ENCODE measurements around the gene COPS3. TPM values are rescaled to one million over a fixed set of nuclear protein-coding genes. Genes with fewer than 3 reads are reported as not detected.

Gene COPS3
- total RNA-seq, 4 donors from 2014 or later, result 28.9 to 78.2 (median 60.0) TPM

DNA sequence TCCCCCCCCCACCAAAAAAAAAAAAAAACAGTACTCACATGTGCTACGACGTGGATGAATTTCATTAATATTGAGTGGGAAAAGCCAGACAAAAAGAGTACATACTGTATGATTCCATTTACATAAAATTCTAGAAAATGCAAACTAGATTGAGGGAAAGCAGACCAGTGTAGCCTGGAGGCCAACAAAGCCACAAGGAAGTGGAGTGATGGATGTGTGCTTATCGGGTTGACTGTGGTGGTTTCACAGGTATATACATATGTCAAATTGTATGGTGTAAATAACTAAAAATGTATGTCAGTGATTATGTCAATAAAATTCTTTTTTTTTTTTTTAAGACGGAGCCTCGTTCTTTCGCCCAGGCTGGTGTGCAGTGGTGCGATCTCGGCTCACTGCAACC is 73.0 kb downstream of the COPS3 start:
- Histone ChIP-seq H3K4me3 (no peak overlapping the region), H3K9me3 (no peaks in the 10 kb centered on the region), H3K4me1 (peaks cover 22 to 41% (median 33%) of the 10 kb centered on the region in 4 donors), H3K27me3 (no peaks in the 10 kb centered on the region), H3K36me3 (peaks cover 0 to 11% (median 2%) of the 10 kb centered on the region in 4 donors), H3K27ac (peak overlapping the region in 2 of 4 donors; percentile 88 to 94)
- WGBS, 2 donors (ENCODE audit: low coverage in 1 of 2), result 79 to 85% methylated on average over 3 to 8 of the region's 8 CpGs
- TF ChIP-seq POLR2AphosphoS5 (IDR thresholded peaks at IDR 0.05), result no peak
- TF ChIP-seq, protein P1, sequence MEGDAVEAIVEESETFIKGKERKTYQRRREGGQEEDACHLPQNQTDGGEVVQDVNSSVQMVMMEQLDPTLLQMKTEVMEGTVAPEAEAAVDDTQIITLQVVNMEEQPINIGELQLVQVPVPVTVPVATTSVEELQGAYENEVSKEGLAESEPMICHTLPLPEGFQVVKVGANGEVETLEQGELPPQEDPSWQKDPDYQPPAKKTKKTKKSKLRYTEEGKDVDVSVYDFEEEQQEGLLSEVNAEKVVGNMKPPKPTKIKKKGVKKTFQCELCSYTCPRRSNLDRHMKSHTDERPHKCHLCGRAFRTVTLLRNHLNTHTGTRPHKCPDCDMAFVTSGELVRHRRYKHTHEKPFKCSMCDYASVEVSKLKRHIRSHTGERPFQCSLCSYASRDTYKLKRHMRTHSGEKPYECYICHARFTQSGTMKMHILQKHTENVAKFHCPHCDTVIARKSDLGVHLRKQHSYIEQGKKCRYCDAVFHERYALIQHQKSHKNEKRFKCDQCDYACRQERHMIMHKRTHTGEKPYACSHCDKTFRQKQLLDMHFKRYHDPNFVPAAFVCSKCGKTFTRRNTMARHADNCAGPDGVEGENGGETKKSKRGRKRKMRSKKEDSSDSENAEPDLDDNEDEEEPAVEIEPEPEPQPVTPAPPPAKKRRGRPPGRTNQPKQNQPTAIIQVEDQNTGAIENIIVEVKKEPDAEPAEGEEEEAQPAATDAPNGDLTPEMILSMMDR (IDR thresholded peaks at IDR 0.05), result no peak
- no peak for TF ChIP-seq POLR2A (IDR thresholded peaks at IDR 0.05)
- TF ChIP-seq EP300 (IDR thresholded peaks at IDR 0.05; ENCODE audit: low read depth), result no peak
- in situ Hi-C loops (cut with MboI; ENCODE audit: low pct_ligation_motif_present in 1 of 4, low pct_unique_long_range_greater_than_20kb in 1 of 4, low sequenced_read_pairs in 3 of 4), result no loop called here
- intact Hi-C loops (cut with DNase I; ENCODE audit: low total_unique reads), result no loop called here
- no peak for DNase-seq

DNA sequence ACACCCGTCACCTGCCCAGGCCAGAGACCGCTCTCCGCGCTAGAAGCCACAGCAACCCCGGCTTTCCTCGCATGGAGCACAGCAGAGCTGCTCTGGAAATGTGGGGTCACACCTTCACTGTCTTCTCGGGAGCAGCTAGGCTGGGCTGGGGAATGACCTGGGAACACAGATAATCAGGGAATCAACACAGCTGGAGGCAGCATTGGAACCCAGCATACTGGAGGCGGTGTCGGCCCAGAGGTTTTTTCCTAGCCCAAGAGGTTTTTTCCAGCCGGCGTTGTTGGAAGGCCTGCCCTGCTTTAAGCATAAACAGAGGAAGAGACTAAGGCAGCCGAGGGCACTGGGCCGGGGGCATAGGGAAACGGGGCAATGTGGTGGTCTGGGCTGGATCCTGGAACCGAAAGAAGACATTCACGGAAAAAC is 74.1 kb downstream of the COPS3 start:
- in situ Hi-C loops (cut with MboI; ENCODE audit: low pct_ligation_motif_present in 1 of 4, low pct_unique_long_range_greater_than_20kb in 1 of 4, low sequenced_read_pairs in 3 of 4), result no loop called here
- Histone ChIP-seq H3K9me3 (no peaks in the 10 kb centered on the region), H3K27ac (peak overlapping the region; percentile 78 to 94 (median 86)), H3K4me3 (no peak overlapping the region), H3K4me1 (peaks cover 22 to 42% (median 35%) of the 10 kb centered on the region in 4 donors), H3K36me3 (peaks cover 0 to 3% (median 0%) of the 10 kb centered on the region in 4 donors), H3K27me3 (no peaks in the 10 kb centered on the region)
- TF ChIP-seq EP300 (IDR thresholded peaks at IDR 0.05; ENCODE audit: low read depth) (no peak), POLR2A (IDR thresholded peaks at IDR 0.05) (no peak), POLR2AphosphoS5 (IDR thresholded peaks at IDR 0.05) (no peak)
- TF ChIP-seq, protein P1 (IDR thresholded peaks at IDR 0.05), result no peak
- DNase-seq, result no peak
- 31 to 50% methylated on average over 4 to 16 of the region's 16 CpGs for WGBS, 2 donors (ENCODE audit: low coverage in 1 of 2)
- intact Hi-C loops (cut with DNase I; ENCODE audit: low total_unique reads), result no loop called here

- peak within 1 kb of the TSS; percentile 78 to 94 (median 86) for H3K27ac ChIP-seq
- H3K4me1 ChIP-seq, result peaks cover 25 to 46% (median 38%) of the 10 kb centered on the region in 4 donors
- peak; percentile 93 for DNase-seq
- in situ Hi-C loops (cut with MboI; ENCODE audit: low pct_ligation_motif_present in 1 of 4, low pct_unique_long_range_greater_than_20kb in 1 of 4, low sequenced_read_pairs in 3 of 4), result no loop called here
- H3K27me3 ChIP-seq, result no peaks in the 10 kb centered on the region
- peak within 1 kb of the TSS; percentile 30 to 57 (median 49) for H3K4me3 ChIP-seq
- WGBS, 2 donors (ENCODE audit: low coverage in 1 of 2), result 15% methylated on average over 55 of the region's 78 CpGs; no CpG with 5 or more reads in 1 of the 2 donors
- no peak for TF ChIP-seq POLR2A (IDR thresholded peaks at IDR 0.05)
- TF ChIP-seq EP300 (IDR thresholded peaks at IDR 0.05; ENCODE audit: low read depth), result peak; percentile 78
- TF ChIP-seq, protein P1 (IDR thresholded peaks at IDR 0.05), result peak in 1 of 5 experiments; percentile 8
- peak in 2 of 3 donors; percentile 75 to 87 for TF ChIP-seq POLR2AphosphoS5 (IDR thresholded peaks at IDR 0.05)
- intact Hi-C loops (cut with DNase I; ENCODE audit: low total_unique reads), result no loop called here
- H3K9me3 ChIP-seq, result no peaks in the 10 kb centered on the region
- no peaks in the 10 kb centered on the region for H3K36me3 ChIP-seq
Measured at GRCh38 chr17:17206124-17206912, 74.7 kb downstream of the COPS3 start, which contains the start of gene PLD6. Gene PLD6, minus strand, starts transcription at chr17:17206333. Its CDS starts 47 bp downstream, at chr17:17206286.

- H3K4me1 ChIP-seq, result peaks cover 29 to 50% (median 43%) of the 10 kb centered on the region in 4 donors
- TF ChIP-seq POLR2A (IDR thresholded peaks at IDR 0.05) (no peak), POLR2AphosphoS5 (IDR thresholded peaks at IDR 0.05) (no peak), EP300 (IDR thresholded peaks at IDR 0.05; ENCODE audit: low read depth) (no peak)
- TF ChIP-seq, protein P1 (IDR thresholded peaks at IDR 0.05), result no peak
- 14% methylated on average over 65 of the region's 70 CpGs; no CpG with 5 or more reads in 1 of the 2 donors for WGBS, 2 donors (ENCODE audit: low coverage in 1 of 2)
- peak overlapping the region; percentile 78 to 94 (median 86) for H3K27ac ChIP-seq
- H3K4me3 ChIP-seq, result peak overlapping the region; percentile 30 to 57 (median 49)
- DNase-seq, result peak; percentile 72
- H3K9me3 ChIP-seq, result no peaks in the 10 kb centered on the region
- H3K36me3 ChIP-seq, result no peaks in the 10 kb centered on the region
- intact Hi-C loops (cut with DNase I; ENCODE audit: low total_unique reads), result no loop called here
- no peaks in the 10 kb centered on the region for H3K27me3 ChIP-seq
- in situ Hi-C loops (cut with MboI; ENCODE audit: low pct_ligation_motif_present in 1 of 4, low pct_unique_long_range_greater_than_20kb in 1 of 4, low sequenced_read_pairs in 3 of 4), result no loop called here
Measured at GRCh38 chr17:17205368-17206123, 75.5 kb downstream of the COPS3 start.
